Breast epithelium (tissue), 3 donors: ENCODE results near the gene RSAD1.

Experiments
- CTCF ChIP-seq, 3 donors: fragments of 450-650 bp; IDR thresholded peaks; one replicate each; pipeline ENCODE4 v1.5.1; 2016 to 2017; ENCODE audit warnings: antibody characterized with exemption in 3 of 3, mild to moderate bottlenecking in 3 of 3, moderate library complexity in 3 of 3
- POLR2A ChIP-seq: fragments of 450-650 bp; IDR thresholded peaks from one replicate; pipeline ENCODE4 v1.6.1; 2016; ENCODE audit warnings: antibody characterized with exemption, mild to moderate bottlenecking, moderate library complexity
- POLR2AphosphoS5 ChIP-seq, 3 donors: sonication (generic); formaldehyde crosslinking; IDR thresholded peaks; one replicate each; pipeline ENCODE4 v1.6.1; 2017; ENCODE audit warnings: antibody characterized with exemption in 3 of 3

- TF ChIP-seq CTCF (IDR thresholded peaks at IDR 0.05) (no peak), POLR2A (no peak), POLR2AphosphoS5 (IDR thresholded peaks at IDR 0.05) (no peak)
These were observed 38.4 kb downstream of the RSAD1 start for GRCh38 chr17:50517011-50517410.
